HepG2 (cell line): ENCODE measurements around the gene SMARCD1. TPM values are rescaled to one million over a fixed set of nuclear protein-coding genes. Genes with fewer than 3 reads are reported as not detected.

Experiments used
- AKNA ChIP-seq: sonication (generic); formaldehyde crosslinking; IDR thresholded peaks from 2 replicates; pipeline ENCODE4 v1.4.0; 2020; ENCODE audit warnings: missing genetic modification reagents, borderline replicate concordance
- CREM ChIP-seq, 2 experiments: sonication (generic) in 1 of 2; formaldehyde crosslinking in 1 of 2; IDR thresholded peaks; 2 replicates each; pipeline versions ENCODE4 v1.4.0 to v1.6.1; 2016 to 2020; ENCODE audit warnings: antibody characterized with exemption in 1 of 2, mild to moderate bottlenecking in 1 of 2, missing genetic modification reagents in 1 of 2
- TRIM22 ChIP-seq: fragments of 450-650 bp; IDR thresholded peaks from 2 replicates; pipeline ENCODE4 v1.6.1; 2017
- ZEB1 ChIP-seq: IDR thresholded peaks from 2 replicates; pipeline ENCODE4 v1.6.1; 2012; ENCODE audit warnings: mild to moderate bottlenecking, low read depth, inconsistent platforms; ENCODE audit not compliant: insufficient replicate concordance
- ZNF343 ChIP-seq: sonication (generic); formaldehyde crosslinking; IDR thresholded peaks from 2 replicates; pipeline ENCODE4 v1.4.0; 2020; ENCODE audit warnings: mild to moderate bottlenecking, missing genetic modification reagents
- ZNF350 ChIP-seq: sonication (generic); formaldehyde crosslinking; IDR thresholded peaks from 2 replicates; pipeline ENCODE4 v1.4.0; 2020; ENCODE audit warnings: mild to moderate bottlenecking, low read depth, missing genetic modification reagents, borderline replicate concordance
- ZNF740 ChIP-seq: sonication (generic); formaldehyde crosslinking; IDR thresholded peaks from 2 replicates; pipeline ENCODE4 v1.4.0; 2020; ENCODE audit warnings: missing genetic modification reagents
- polyA plus RNA-seq, 8 experiments: library from polyadenylated mRNA; depleted of rRNA in 3 of 8; stranded (reverse) in 7 of 8; unstranded in 1 of 8; fragments of >200 nt; fragmentation: Illumina TruSeq in 4 of 8; extraction: Trizol in 4 of 8; gene quantifications; 2 replicates each; pipeline versions ENCODE4 v1.2.1 to v1.2.3, GENCODE V29; 2011 to 2016; ENCODE audit warnings: low read depth in 4 of 8, missing spikeins in 1 of 8, mixed read lengths in 1 of 8; ENCODE audit not compliant: insufficient read depth in 1 of 8
- total RNA-seq, 5 experiments: library from RNA; depleted of rRNA; stranded (reverse); fragments of >200 nt; fragmentation: Illumina TruSeq; extraction: Trizol; gene quantifications; 2 replicates each; pipeline ENCODE4 v1.2.3, GENCODE V29; 2016; ENCODE audit warnings: low read depth in 1 of 5
- TF ChIP-seq, protein P1 (sequence below): sonication (generic); formaldehyde crosslinking; IDR thresholded peaks from 2 replicates; pipeline ENCODE4 v1.4.0; 2020; ENCODE audit warnings: missing genetic modification reagents
- TF ChIP-seq, protein P2 (sequence below): conservative IDR thresholded peaks from 2 replicates; pipeline ENCODE4 v1.6.1; 2018; ENCODE audit warnings: missing genetic modification reagents
- TF ChIP-seq, protein P3 (sequence below): sonication (generic); formaldehyde crosslinking; IDR thresholded peaks from 2 replicates; pipeline ENCODE4 v1.4.0; 2020; ENCODE audit warnings: missing genetic modification reagents, low read depth, mild to moderate bottlenecking, borderline replicate concordance
- TF ChIP-seq, protein P4 (sequence below): sonication (generic); formaldehyde crosslinking; IDR thresholded peaks from 2 replicates; pipeline ENCODE4 v1.9.0; 2021; ENCODE audit warnings: missing genetic modification reagents, borderline replicate concordance

SMARCD1 gene
- total and polyA plus RNA-seq, 2 of the 13 experiments (the other 11 are each of a cell fraction or from before 2014, with no cell fraction given), result 51.7 to 54.6 TPM

DNA sequence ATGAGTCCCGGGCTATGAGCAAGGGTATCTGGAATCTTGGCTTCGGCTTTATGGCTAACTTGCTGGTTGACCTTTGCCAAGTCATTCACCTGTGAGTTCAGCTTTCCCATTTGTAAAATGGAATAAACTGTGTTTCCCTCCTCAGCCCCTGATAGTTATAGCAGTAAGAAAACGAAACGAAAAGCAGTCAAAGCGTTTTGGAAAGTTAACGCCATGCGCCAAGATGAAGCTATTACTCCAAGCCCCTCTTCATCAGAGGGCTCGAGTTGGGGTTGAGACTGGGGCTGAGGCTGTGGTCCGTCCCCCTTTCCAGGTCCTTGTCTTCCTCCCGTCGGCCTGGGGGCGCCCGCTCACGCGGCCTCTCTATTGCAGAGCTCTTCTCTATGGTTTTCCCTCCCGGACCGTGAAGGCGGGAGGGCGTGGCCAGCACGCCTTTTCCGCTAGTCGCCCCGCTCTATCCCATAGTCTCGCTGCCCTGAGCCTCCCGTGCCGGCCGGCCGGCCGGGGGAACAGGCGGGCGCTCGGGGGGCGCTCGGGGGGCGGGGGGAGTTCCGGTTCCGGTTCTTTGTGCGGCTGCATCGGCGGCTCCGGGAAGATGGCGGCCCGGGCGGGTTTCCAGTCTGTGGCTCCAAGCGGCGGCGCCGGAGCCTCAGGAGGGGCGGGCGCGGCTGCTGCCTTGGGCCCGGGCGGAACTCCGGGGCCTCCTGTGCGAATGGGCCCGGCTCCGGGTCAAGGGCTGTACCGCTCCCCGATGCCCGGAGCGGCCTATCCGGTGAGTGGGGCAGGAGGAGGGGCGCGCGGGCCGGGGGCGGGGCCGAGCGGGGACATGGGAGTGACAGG is at the start of gene SMARCD1 (continued):
- TF ChIP-seq, protein P1, sequence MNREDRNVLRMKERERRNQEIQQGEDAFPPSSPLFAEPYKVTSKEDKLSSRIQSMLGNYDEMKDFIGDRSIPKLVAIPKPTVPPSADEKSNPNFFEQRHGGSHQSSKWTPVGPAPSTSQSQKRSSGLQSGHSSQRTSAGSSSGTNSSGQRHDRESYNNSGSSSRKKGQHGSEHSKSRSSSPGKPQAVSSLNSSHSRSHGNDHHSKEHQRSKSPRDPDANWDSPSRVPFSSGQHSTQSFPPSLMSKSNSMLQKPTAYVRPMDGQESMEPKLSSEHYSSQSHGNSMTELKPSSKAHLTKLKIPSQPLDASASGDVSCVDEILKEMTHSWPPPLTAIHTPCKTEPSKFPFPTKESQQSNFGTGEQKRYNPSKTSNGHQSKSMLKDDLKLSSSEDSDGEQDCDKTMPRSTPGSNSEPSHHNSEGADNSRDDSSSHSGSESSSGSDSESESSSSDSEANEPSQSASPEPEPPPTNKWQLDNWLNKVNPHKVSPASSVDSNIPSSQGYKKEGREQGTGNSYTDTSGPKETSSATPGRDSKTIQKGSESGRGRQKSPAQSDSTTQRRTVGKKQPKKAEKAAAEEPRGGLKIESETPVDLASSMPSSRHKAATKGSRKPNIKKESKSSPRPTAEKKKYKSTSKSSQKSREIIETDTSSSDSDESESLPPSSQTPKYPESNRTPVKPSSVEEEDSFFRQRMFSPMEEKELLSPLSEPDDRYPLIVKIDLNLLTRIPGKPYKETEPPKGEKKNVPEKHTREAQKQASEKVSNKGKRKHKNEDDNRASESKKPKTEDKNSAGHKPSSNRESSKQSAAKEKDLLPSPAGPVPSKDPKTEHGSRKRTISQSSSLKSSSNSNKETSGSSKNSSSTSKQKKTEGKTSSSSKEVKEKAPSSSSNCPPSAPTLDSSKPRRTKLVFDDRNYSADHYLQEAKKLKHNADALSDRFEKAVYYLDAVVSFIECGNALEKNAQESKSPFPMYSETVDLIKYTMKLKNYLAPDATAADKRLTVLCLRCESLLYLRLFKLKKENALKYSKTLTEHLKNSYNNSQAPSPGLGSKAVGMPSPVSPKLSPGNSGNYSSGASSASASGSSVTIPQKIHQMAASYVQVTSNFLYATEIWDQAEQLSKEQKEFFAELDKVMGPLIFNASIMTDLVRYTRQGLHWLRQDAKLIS (CRISPR knock-in tag), result no peak
- TF ChIP-seq AKNA (CRISPR knock-in tag) (no peak), ZNF350 (CRISPR knock-in tag) (peak; percentile 44; the same call in 1 of the 2 replicates), ZNF740 (no peak), CREM (IDR thresholded peaks at IDR 0.05) (peak; percentile 48), CREM (CRISPR knock-in tag; IDR thresholded peaks at IDR 0.05) (no peak), ZEB1 (no peak), TRIM22 (no peak), ZNF343 (CRISPR knock-in tag) (no peak)
- TF ChIP-seq, protein P2, sequence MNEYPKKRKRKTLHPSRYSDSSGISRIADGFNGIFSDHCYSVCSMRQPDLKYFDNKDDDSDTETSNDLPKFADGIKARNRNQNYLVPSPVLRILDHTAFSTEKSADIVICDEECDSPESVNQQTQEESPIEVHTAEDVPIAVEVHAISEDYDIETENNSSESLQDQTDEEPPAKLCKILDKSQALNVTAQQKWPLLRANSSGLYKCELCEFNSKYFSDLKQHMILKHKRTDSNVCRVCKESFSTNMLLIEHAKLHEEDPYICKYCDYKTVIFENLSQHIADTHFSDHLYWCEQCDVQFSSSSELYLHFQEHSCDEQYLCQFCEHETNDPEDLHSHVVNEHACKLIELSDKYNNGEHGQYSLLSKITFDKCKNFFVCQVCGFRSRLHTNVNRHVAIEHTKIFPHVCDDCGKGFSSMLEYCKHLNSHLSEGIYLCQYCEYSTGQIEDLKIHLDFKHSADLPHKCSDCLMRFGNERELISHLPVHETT, result peak; percentile 86
- TF ChIP-seq, protein P3, sequence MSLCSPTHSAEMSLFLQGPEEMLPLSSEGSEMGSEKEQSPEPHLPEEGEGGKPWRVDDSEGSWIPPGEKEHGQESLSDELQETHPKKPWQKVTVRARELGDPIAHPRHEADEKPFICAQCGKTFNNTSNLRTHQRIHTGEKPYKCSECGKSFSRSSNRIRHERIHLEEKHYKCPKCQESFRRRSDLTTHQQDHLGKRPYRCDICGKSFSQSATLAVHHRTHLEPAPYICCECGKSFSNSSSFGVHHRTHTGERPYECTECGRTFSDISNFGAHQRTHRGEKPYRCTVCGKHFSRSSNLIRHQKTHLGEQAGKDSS, result no peak
- TF ChIP-seq, protein P4, sequence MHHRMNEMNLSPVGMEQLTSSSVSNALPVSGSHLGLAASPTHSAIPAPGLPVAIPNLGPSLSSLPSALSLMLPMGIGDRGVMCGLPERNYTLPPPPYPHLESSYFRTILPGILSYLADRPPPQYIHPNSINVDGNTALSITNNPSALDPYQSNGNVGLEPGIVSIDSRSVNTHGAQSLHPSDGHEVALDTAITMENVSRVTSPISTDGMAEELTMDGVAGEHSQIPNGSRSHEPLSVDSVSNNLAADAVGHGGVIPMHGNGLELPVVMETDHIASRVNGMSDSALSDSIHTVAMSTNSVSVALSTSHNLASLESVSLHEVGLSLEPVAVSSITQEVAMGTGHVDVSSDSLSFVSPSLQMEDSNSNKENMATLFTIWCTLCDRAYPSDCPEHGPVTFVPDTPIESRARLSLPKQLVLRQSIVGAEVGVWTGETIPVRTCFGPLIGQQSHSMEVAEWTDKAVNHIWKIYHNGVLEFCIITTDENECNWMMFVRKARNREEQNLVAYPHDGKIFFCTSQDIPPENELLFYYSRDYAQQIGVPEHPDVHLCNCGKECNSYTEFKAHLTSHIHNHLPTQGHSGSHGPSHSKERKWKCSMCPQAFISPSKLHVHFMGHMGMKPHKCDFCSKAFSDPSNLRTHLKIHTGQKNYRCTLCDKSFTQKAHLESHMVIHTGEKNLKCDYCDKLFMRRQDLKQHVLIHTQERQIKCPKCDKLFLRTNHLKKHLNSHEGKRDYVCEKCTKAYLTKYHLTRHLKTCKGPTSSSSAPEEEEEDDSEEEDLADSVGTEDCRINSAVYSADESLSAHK (CRISPR knock-in tag), result no peak
